Epithelial cell of proximal tubule (primary cell): ENCODE data around the gene FRMD3. TPM values are rescaled to one million over a fixed set of nuclear protein-coding genes. Genes with fewer than 3 reads are reported as not detected.

ENCODE experiments used
- DNase-seq: peaks from one replicate; pipeline ENCODE4 v3.0.0-alpha.2; 2011; ENCODE audit warnings: low read depth
- H3K4me3 ChIP-seq: 2 replicates; pipeline ENCODE4 v1.5.1; 2011; ENCODE audit warnings: low read depth, mild to moderate bottlenecking, low read length
- CTCF ChIP-seq: conservative IDR thresholded peaks from 2 replicates; pipeline ENCODE4 v1.5.1; 2012; ENCODE audit warnings: low read depth, mild to moderate bottlenecking, low read length
- total RNA-seq: library from RNA; depleted of rRNA; stranded (reverse); fragments of >200 nt; gene quantifications from 2 replicates; pipeline ENCODE4 v1.2.3, GENCODE V29; 2015

FRMD3 gene
- total RNA-seq, 1 donor from 2014 or later: 2.4 TPM

GRCh38 chr9:83569326-83569725 is 31.1 kb upstream of the FRMD3 start:
- no peak overlapping the region for H3K4me3 ChIP-seq
- TF ChIP-seq CTCF: no peak
- no peak for DNase-seq

- DNase-seq: no peak
- TF ChIP-seq CTCF: no peak
- H3K4me3 ChIP-seq: no peak overlapping the region
Measured at GRCh38 chr9:83563360-83563759, 25.2 kb upstream of the FRMD3 start.

- no peak for TF ChIP-seq CTCF
- no peak for DNase-seq
- no peak overlapping the region for H3K4me3 ChIP-seq
Measured at GRCh38 chr9:83560169-83560826, 22.1 kb upstream of the FRMD3 start.

GRCh38 chr9:83557771-83558170 is 19.6 kb upstream of the FRMD3 start:
- no peak for DNase-seq
- H3K4me3 ChIP-seq: no peak overlapping the region

GRCh38 chr9:83557317-83557716 is 19.1 kb upstream of the FRMD3 start:
- H3K4me3 ChIP-seq: no peak overlapping the region
- no peak for DNase-seq
- TF ChIP-seq CTCF: no peak

More at GRCh38 chr9:83557771-83558170, 19.6 kb upstream of the FRMD3 start:
- TF ChIP-seq CTCF: no peak

- no peak for TF ChIP-seq CTCF
- DNase-seq: no peak
- H3K4me3 ChIP-seq: no peak overlapping the region
Measured at GRCh38 chr9:83554278-83554677, 16.1 kb upstream of the FRMD3 start.

GRCh38 chr9:83544002-83544698 is 5.9 kb upstream of the FRMD3 start:
- DNase-seq: peak; percentile 46
- TF ChIP-seq CTCF: peak; percentile 92
- H3K4me3 ChIP-seq: no peak overlapping the region
